Subcutaneous adipose tissue (tissue), 4 donors: ENCODE measurements around the gene KLHDC10. TPM values are rescaled to one million over a fixed set of nuclear protein-coding genes. Genes with fewer than 3 reads are reported as not detected.

Source experiments
- total RNA-seq, 4 donors: library from RNA; depleted of rRNA; stranded (reverse); fragments of >200 nt; gene quantifications; one replicate each; pipeline ENCODE4 v1.1.0, GENCODE V29; 2016
- TF ChIP-seq, protein P1 (sequence below): fragments of 450-650 bp; IDR thresholded peaks from one replicate; pipeline ENCODE4 v1.5.1; 2016; ENCODE audit warnings: low read depth, mild to moderate bottlenecking, control low read depth, antibody characterized with exemption, moderate library complexity

KLHDC10 gene
- total RNA-seq, 4 donors from 2014 or later: 18.9 to 29.3 (median 25.1) TPM

DNA sequence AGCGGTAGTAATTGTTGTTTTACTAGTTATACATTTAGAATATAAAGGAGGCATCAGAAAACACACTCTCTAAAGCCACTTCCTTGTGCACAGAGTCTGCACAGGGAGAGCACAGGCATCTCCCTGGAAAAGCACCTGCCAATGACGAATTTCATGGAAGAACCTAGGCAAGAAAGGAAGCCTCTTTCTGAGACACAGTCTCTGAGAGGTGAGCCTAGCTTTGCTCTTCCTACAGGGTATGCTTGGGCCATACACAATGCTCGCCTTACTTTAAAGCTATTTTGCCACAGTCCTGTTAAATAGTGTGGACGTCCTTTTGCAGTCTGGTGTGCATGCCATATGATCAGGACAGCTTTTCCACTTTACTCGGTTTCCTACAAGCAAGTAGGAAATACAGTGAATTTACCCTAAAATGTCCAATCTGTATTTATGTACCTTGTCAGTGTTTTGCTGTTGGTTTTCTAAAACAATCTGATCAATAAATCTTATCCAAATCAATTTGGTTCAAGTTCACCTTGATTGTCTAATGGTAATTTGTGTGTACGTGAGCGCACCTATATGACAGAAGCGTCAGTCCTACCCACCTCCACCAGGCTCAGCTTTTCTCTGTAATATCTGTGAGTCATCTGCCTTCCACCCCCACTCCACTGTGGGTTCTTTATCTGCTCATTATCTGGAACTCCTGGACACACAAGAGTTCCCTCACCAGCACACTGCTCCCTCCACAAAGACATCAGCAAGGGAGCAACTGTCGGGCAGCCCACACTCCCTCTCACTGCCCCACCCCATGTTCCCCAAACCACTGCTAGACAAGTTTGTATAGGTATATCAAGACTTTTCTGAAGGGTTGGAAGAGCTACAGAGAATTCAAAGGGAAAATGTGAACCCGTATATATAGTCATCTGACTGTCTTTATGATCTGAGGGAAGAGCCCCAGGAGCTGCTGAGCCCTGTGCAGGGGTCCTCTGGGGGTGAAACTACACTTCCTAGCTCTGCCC is 65.2 kb downstream of the KLHDC10 start:
- TF ChIP-seq, protein P1, sequence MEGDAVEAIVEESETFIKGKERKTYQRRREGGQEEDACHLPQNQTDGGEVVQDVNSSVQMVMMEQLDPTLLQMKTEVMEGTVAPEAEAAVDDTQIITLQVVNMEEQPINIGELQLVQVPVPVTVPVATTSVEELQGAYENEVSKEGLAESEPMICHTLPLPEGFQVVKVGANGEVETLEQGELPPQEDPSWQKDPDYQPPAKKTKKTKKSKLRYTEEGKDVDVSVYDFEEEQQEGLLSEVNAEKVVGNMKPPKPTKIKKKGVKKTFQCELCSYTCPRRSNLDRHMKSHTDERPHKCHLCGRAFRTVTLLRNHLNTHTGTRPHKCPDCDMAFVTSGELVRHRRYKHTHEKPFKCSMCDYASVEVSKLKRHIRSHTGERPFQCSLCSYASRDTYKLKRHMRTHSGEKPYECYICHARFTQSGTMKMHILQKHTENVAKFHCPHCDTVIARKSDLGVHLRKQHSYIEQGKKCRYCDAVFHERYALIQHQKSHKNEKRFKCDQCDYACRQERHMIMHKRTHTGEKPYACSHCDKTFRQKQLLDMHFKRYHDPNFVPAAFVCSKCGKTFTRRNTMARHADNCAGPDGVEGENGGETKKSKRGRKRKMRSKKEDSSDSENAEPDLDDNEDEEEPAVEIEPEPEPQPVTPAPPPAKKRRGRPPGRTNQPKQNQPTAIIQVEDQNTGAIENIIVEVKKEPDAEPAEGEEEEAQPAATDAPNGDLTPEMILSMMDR: no peak

GRCh38 chr7:130136579-130137167 is 66.3 kb downstream of the KLHDC10 start:
- TF ChIP-seq, protein P1: no peak

- TF ChIP-seq, protein P1: no peak
Observed at GRCh38 chr7:130137207-130137606, 66.9 kb downstream of the KLHDC10 start.

DNA sequence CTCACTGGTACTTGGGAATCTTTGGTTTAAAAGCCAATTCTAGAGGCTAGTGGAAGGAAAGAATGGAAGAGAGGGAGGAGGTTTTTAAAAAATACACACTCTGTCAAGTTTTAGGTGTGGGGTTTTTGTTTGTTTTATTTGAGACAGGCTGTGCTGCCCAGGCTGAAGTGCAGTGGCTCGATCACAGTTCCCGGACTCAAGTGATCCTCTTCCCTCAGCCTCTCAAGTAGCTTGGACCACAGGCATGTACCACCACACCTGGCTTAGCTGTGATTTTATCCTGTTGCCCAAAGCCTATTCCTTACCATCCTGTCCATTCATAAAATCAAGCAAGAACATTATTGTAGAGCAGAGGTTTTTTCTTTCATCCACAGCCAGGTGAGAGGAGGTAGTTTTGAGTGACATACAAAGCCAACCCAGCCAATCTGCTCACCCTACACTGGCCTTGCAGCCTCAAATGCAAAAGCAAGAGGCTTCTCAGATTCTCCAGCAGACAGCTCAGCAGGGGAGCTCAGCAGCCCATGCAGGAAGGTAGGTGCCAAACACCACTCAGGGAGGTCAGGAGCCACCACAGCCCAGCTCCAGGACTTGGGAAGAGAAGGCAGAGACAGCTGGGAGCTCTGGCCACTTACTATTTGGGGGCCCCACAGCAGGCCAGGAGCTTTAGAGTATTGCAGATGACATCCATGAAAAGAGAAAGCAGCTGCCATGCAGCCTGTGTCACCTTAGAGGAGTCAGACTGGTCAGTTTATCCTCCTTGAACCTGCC is 69.0 kb downstream of the KLHDC10 start:
- TF ChIP-seq, protein P1: no peak

GRCh38 chr7:130140551-130141160 is 70.3 kb downstream of the KLHDC10 start:
- TF ChIP-seq, protein P1: no peak

DNA sequence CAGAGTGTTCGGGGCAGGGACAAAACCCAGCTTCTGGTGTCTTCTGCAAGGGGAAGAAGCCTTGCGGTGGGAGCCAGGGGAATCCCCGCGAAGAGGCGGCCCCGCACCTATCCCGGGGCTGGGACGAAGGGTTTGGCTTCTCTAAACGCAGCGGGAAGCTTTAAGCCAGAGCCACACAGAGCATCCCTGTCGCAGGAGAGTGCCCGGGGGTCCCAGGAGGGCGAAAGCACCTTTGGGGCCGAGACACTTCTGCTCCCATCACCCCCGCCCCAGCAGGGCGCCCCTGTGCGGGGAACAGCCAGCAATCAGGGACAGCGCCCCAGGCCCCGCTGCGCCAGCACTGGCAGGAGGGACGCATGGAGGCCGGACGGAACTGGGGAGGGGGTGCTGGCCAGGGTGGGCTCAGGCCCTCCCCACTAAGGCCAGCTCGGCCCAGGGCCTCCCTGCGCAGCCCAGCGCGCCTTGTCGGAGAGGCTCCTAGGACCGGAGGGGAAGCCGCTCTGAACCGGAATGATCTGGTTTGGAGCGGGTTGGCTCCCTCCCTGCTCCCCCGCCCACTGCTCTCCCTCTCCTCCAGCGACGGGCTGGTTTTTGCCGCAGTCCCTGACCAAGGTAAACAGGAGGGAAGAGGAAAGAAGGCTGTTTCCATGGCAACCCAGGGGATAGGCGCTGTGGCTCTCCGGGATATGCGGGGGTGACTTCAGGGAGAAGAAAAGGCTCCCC is 71.0 kb downstream of the KLHDC10 start:
- TF ChIP-seq, protein P1: no peak
